Activated CD4-positive, alpha-beta memory T cell treated with anti-CD3 and anti-CD28 coated beads for 36 hours (primary cell): Measurements from ENCODE around the gene RPN1. TPM values are rescaled to one million over a fixed set of nuclear protein-coding genes. Genes with fewer than 3 reads are reported as not detected.
"Not testable (repeated sequence)": the region's sequence is repeated elsewhere in the genome, so short reads cannot be mapped to it uniquely, and the experiment has no call there.

ENCODE experiments used
- CTCF ChIA-PET: fragments of 350-600 bp; sonication (Branson Sonifier 250); formaldehyde crosslinking; loops from one replicate; lab custom pipeline; 2021; ENCODE audit warnings: antibody characterized with exemption, inconsistent platforms; lab: Charles Lee
- POLR2A ChIA-PET: fragments of 350-600 bp; sonication (Branson Sonifier 250); formaldehyde crosslinking; loops from one replicate; lab custom pipeline; 2021; ENCODE audit warnings: antibody characterized with exemption; lab: Charles Lee
- DNase-seq: peaks from one replicate; pipeline ENCODE4 v3.0.0-alpha.2; 2020
- H3K27ac Mint-ChIP-seq: one replicate; pipeline ENCODE4 v1.8.0; 2021; ENCODE audit warnings: mixed read lengths
- H3K27me3 Mint-ChIP-seq: one replicate; pipeline ENCODE4 v1.8.0; 2021; ENCODE audit warnings: mixed read lengths
- H3K36me3 Mint-ChIP-seq: one replicate; pipeline ENCODE4 v1.8.0; 2021; ENCODE audit warnings: mixed read lengths
- H3K4me1 Mint-ChIP-seq: one replicate; pipeline ENCODE4 v1.8.0; 2021; ENCODE audit warnings: low read depth, mixed read lengths
- H3K4me3 Mint-ChIP-seq: one replicate; pipeline ENCODE4 v1.8.0; 2021; ENCODE audit warnings: mild to moderate bottlenecking, mixed read lengths
- H3K9me3 Mint-ChIP-seq: one replicate; pipeline ENCODE4 v1.8.0; 2021; ENCODE audit warnings: mixed read lengths
- intact Hi-C: fragments of 100-400 bp; cut with micrococcal nuclease; formaldehyde crosslinking; loops from one replicate; pipeline ENCODE4 v1.15.1; 2023
- total RNA-seq, 2 experiments: library from RNA; stranded (reverse); gene quantifications; one replicate each; pipeline ENCODE4 v1.2.3, GENCODE V29; 2021

Gene RPN1
- total RNA-seq, 2 experiments from 2014 or later = 166 to 168 TPM

DNA sequence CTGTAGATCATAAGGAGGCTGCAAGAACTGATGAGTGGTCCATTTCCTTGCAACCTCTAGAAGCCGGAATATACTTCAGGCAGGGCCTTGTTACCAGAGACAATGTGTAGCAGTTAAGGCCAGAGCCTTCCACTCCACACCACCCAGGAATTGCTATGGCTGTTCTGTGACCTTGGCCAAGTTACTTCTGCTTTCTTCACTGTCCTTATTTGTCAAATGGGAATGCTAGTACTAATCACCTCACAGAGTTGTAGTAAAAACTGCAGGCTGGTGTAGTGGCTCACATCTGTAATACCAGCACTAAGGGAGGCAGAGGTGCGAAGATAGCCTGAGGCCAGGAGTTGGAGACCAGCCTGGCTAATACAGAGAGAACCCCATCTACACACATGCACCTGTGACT, 28.7 kb upstream of the RPN1 start:
- Mint-ChIP-seq H3K4me3 (no peak overlapping the region), H3K36me3 (no peaks in the 10 kb centered on the region), H3K27ac (peak overlapping the region; percentile 97), H3K4me1 (peaks cover 22% of the 10 kb centered on the region), H3K9me3 (no peaks in the 10 kb centered on the region), H3K27me3 (no peaks in the 10 kb centered on the region)
- DNase-seq = no peak
- intact Hi-C loops = no loop called here
- ChIA-PET CTCF (interaction anchor here (0.7 to 3.0 kb wide), 8 partner anchors 25 to 168 kb away, joined by 3 to 114 read pairs (median 18); no protein-coding TSS in a partner anchor), POLR2A (interaction anchor here (1.4 to 2.8 kb wide), 4 partner anchors 11 to 121 kb away, joined by 5 to 20 read pairs (median 12); partner anchors contain the start of gene RPN1)

- H3K27me3 Mint-ChIP-seq, H3K4me3 Mint-ChIP-seq, H3K9me3 Mint-ChIP-seq, H3K27ac Mint-ChIP-seq, DNase-seq, intact Hi-C loops, H3K36me3 Mint-ChIP-seq: not testable (repeated sequence)
- POLR2A ChIA-PET = interaction anchor here (0.6 kb wide), 1 partner anchor 555 kb away, joined by 3 read pairs; no protein-coding TSS in a partner anchor
- CTCF ChIA-PET = interaction anchor here (1.2 to 2.5 kb wide), 3 partner anchors 58 to 170 kb away, joined by 3 to 8 read pairs (median 3); no protein-coding TSS in a partner anchor
- H3K4me1 Mint-ChIP-seq = peaks cover 13% of the 10 kb centered on the region
Measured at GRCh38 chr3:128675802-128676201, 25.2 kb upstream of the RPN1 start.

DNA sequence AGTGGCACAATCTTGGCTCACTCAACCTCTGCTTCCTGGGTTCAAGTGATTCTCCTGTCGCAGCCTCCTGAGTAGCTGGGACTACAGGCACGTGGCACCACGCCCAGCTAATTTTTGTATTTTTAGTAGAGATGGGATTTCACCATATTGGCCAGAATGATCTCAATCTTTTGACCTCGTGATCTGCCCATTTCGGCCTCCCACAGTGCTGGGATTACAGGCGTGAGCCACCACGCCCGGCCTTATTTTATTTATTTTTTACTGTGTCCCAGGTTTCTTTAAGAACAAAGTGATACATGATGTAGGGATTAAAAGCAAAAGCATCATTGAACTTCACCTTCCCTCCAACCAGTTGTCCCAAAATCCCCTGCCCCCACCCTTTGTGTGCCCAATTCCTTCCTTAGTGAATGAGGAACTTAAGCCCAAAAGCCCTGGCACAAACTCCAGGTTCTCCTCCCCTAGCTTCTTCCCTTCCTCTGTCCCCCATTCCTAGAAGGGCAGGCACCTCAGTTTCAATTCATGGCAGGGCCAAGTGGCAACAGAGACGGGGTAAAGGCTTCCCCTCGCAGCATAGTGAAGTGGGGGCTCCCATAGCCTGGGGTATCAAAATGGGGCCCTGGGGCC, 23.7 kb upstream of the RPN1 start:
- Mint-ChIP-seq H3K4me1 (peaks cover 8% of the 10 kb centered on the region), H3K36me3 (no peaks in the 10 kb centered on the region), H3K4me3 (no peak overlapping the region), H3K9me3 (no peaks in the 10 kb centered on the region), H3K27me3 (no peaks in the 10 kb centered on the region), H3K27ac (peak overlapping the region; percentile 38)
- no peak for DNase-seq
- intact Hi-C loops = no loop called here
- ChIA-PET POLR2A (interaction anchor here (0.6 kb wide), 1 partner anchor 205 kb away, joined by 5 read pairs; no protein-coding TSS in a partner anchor), CTCF (interaction anchor here (1.2 to 2.5 kb wide), 2 partner anchors 57 to 121 kb away, joined by 3 to 8 read pairs; no protein-coding TSS in a partner anchor)

DNA sequence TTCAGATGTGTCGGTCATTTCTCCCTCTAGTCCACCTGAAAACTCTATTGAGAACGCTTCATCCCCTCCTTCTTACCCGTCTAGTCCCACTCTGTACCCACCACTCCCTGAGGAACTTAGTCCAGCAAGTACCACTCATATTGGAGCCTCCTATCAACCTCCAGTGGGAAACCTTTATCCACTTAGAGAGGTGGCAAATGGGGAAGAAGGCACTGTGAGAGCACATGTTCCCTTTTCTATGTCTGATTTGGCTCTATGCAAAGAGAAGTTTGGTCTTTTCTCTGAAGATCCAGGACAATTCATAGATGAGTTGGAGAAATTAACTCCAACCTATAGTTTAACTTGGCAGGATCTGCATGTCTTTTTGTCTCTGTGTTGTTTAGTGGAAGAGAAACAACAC, 17.0 kb upstream of the RPN1 start:
- H3K4me1 Mint-ChIP-seq = peaks cover 2% of the 10 kb centered on the region
- no peak overlapping the region for H3K27ac Mint-ChIP-seq
- intact Hi-C loops = no loop called here
- no peaks in the 10 kb centered on the region for H3K9me3 Mint-ChIP-seq
- ChIA-PET CTCF (interaction anchor here (0.6 kb wide), 1 partner anchor 114 kb away, joined by 3 read pairs; no protein-coding TSS in a partner anchor), POLR2A (no interaction called here)
- H3K36me3 Mint-ChIP-seq = no peaks in the 10 kb centered on the region
- DNase-seq = no peak
- H3K27me3 Mint-ChIP-seq = no peaks in the 10 kb centered on the region
- H3K4me3 Mint-ChIP-seq = no peak overlapping the region

GRCh38 chr3:128665362-128666021, 14.9 kb upstream of the RPN1 start:
- Mint-ChIP-seq H3K4me1 (peaks cover 2% of the 10 kb centered on the region), H3K27me3 (no peaks in the 10 kb centered on the region), H3K36me3 (no peaks in the 10 kb centered on the region), H3K27ac (no peak overlapping the region), H3K4me3 (no peak overlapping the region), H3K9me3 (no peaks in the 10 kb centered on the region)
- no peak for DNase-seq
- intact Hi-C loops = no loop called here
- CTCF ChIA-PET = interaction anchor here (1.2 kb wide), 1 partner anchor 180 kb away, joined by 3 read pairs; no protein-coding TSS in a partner anchor
- POLR2A ChIA-PET = no interaction called here

- H3K36me3 Mint-ChIP-seq = no peaks in the 10 kb centered on the region
- ChIA-PET POLR2A (no interaction called here), CTCF (interaction anchor here (0.9 kb wide), 1 partner anchor 17 kb away, joined by 3 read pairs; no protein-coding TSS in a partner anchor)
- no peak for DNase-seq
- peaks cover 2% of the 10 kb centered on the region for H3K4me1 Mint-ChIP-seq
- H3K9me3 Mint-ChIP-seq = no peaks in the 10 kb centered on the region
- intact Hi-C loops = no loop called here
- H3K27ac Mint-ChIP-seq = no peak overlapping the region
- H3K4me3 Mint-ChIP-seq = no peak overlapping the region
- H3K27me3 Mint-ChIP-seq = no peaks in the 10 kb centered on the region
Measured at GRCh38 chr3:128663151-128663550, 12.5 kb upstream of the RPN1 start.

- DNase-seq = no peak
- intact Hi-C loops = no loop called here
- H3K27me3 Mint-ChIP-seq = no peaks in the 10 kb centered on the region
- H3K4me1 Mint-ChIP-seq = peaks cover 11% of the 10 kb centered on the region
- H3K9me3 Mint-ChIP-seq = no peaks in the 10 kb centered on the region
- no peak overlapping the region for H3K4me3 Mint-ChIP-seq
- no peaks in the 10 kb centered on the region for H3K36me3 Mint-ChIP-seq
- H3K27ac Mint-ChIP-seq = no peak overlapping the region
- ChIA-PET CTCF (interaction anchor here (1.5 to 2.1 kb wide), 2 partner anchors 25 kb away, joined by 4 to 14 read pairs; no protein-coding TSS in a partner anchor), POLR2A (no interaction called here)
Measured at GRCh38 chr3:128655531-128655930, 4.9 kb upstream of the RPN1 start.

DNA sequence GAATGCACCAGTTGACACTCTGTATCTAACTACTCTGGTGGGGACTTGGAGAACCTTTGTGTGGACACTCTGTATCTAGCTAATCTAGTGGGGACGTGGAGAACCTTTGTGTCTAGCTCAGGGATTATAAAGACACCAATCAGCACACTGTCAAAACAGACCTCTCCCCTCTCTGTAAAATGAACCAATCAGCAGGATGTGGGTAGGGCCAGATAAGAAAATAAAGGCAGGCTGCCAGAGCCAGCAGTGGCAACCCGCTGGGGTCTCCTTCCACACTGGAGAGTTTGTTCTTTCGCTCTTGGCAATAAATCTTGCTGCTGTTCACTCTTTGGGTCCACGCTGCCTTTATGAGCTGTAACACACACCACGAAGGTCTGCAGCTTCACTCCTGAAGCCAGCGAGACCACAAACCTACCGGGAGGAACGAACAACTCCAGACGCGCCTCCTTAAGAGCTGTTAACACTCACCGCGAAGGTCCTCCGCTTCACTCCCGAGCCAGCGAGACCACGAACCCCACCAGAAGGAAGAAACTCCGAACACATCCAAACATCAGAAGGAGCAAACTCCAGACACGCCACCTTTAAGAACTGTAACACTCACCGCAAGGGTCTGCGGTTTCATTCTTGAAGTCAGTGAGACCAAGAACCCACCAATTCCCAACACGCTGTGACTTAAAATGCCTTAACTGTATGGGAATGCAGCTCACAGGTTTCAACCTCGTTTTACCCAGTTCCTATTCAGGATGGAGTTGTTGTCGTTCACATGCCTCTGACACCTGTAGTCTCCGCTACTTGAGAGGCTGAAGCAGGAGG, 3.6 kb upstream of the RPN1 start:
- Mint-ChIP-seq H3K4me1 (peaks cover 13% of the 10 kb centered on the region), H3K4me3 (peak overlapping the region; percentile 80)
- H3K27ac Mint-ChIP-seq, H3K9me3 Mint-ChIP-seq, intact Hi-C loops, H3K36me3 Mint-ChIP-seq, H3K27me3 Mint-ChIP-seq: not testable (repeated sequence)
- ChIA-PET POLR2A (interaction anchor here (1.2 kb wide), 1 partner anchor 26 kb away, joined by 3 read pairs; no protein-coding TSS in a partner anchor), CTCF (interaction anchor here (0.8 to 2.1 kb wide), 14 partner anchors 9 to 225 kb away, joined by 3 to 14 read pairs (median 4); no protein-coding TSS in a partner anchor)
- peak; percentile 53 for DNase-seq

- H3K27me3 Mint-ChIP-seq, H3K36me3 Mint-ChIP-seq, H3K9me3 Mint-ChIP-seq, H3K27ac Mint-ChIP-seq, intact Hi-C loops: not testable (repeated sequence)
- ChIA-PET CTCF (interaction anchor here (0.8 to 2.1 kb wide), 14 partner anchors 9 to 225 kb away, joined by 3 to 14 read pairs (median 4); no protein-coding TSS in a partner anchor), POLR2A (interaction anchor here (1.2 kb wide), 1 partner anchor 27 kb away, joined by 3 read pairs; no protein-coding TSS in a partner anchor)
- peak; percentile 72 for DNase-seq
- Mint-ChIP-seq H3K4me1 (peaks cover 20% of the 10 kb centered on the region), H3K4me3 (peak overlapping the region; percentile 80)
Measured at GRCh38 chr3:128653383-128653992, 2.9 kb upstream of the RPN1 start.

DNA sequence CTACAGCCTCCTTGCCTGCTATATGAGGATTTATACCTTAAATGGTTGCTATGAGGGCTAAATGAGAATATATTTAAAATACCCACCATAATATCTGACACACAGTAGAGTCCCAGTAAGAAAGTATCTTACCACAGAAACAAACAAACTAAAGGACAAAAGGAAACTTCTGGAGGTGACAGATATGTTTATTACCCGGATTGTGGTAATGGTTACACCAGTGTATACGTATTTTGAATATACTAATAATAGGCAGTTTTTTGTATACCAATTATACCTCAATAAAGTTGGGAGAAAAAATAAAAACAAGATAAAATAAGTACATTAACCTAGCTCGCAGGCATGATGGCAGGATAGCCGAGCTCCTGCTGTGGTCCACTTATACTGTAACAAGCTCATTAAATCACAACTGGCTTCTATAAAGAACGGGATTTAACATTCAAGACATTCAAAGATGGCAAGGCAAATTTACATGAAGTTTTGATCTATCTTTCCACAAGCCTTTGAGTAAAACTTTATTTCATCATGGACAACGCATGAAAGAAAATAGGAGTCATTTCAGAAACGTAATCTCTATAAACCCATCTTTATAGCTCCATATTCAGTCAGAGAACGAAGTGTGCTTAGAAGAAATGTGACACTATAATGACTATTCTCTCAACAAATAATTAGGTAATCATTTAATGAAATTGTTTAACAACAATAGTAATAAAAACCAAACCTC, 1.5 kb downstream of the RPN1 start:
- Mint-ChIP-seq H3K9me3 (no peaks in the 10 kb centered on the region), H3K27me3 (no peaks in the 10 kb centered on the region), H3K36me3 (peaks cover 10% of the 10 kb centered on the region), H3K4me3 (peak overlapping the region; percentile 87), H3K4me1 (peaks cover 36% of the 10 kb centered on the region), H3K27ac (peak overlapping the region; percentile 89)
- DNase-seq = no peak
- CTCF ChIA-PET = interaction anchor here (0.8 to 3.5 kb wide), 5 partner anchors 31 to 197 kb away, joined by 3 to 22 read pairs (median 4); no protein-coding TSS in a partner anchor
- intact Hi-C loops = no loop called here
- POLR2A ChIA-PET = interaction anchor here (0.7 to 2.7 kb wide), 5 partner anchors 31 to 765 kb away, joined by 3 to 17 read pairs (median 3); no protein-coding TSS in a partner anchor
